Activated T-cell treated with anti-CD3 and anti-CD28 coated beads for 48 hours (primary cell): ENCODE data around the gene DNHD1.

Source experiments
- DNase-seq: peaks from one replicate; pipeline ENCODE4 v3.0.0-alpha.2; 2020; ENCODE audit warnings: low read depth

The DNHD1 gene

GRCh38 chr11:6530848-6531247 lies 33.8 kb downstream of the DNHD1 start:
- DNase-seq, result no peak

GRCh38 chr11:6531267-6531752 lies 34.2 kb downstream of the DNHD1 start:
- DNase-seq, result no peak

- no peak for DNase-seq
These were observed 41.4 kb downstream of the DNHD1 start for GRCh38 chr11:6538456-6538855.

GRCh38 chr11:6538945-6539344 lies 41.9 kb downstream of the DNHD1 start:
- DNase-seq, result no peak

- no peak for DNase-seq
These were observed 42.7 kb downstream of the DNHD1 start for GRCh38 chr11:6539748-6540268.

GRCh38 chr11:6541356-6541755 lies 44.3 kb downstream of the DNHD1 start:
- no peak for DNase-seq

GRCh38 chr11:6542727-6543126 lies 45.6 kb downstream of the DNHD1 start:
- no peak for DNase-seq

- DNase-seq, result no peak
These were observed 48.1 kb downstream of the DNHD1 start for GRCh38 chr11:6544921-6545850.

GRCh38 chr11:6545917-6546605 lies 49.0 kb downstream of the DNHD1 start:
- no peak for DNase-seq

- no peak for DNase-seq
These were observed 49.7 kb downstream of the DNHD1 start for GRCh38 chr11:6546735-6547134.

- DNase-seq, result no peak
These were observed 50.1 kb downstream of the DNHD1 start for GRCh38 chr11:6547177-6547576.

- no peak for DNase-seq
These were observed 51.0 kb downstream of the DNHD1 start for GRCh38 chr11:6548121-6548520.

- DNase-seq, result no peak
These were observed 51.6 kb downstream of the DNHD1 start for GRCh38 chr11:6548641-6549040.

GRCh38 chr11:6553634-6554033 lies 56.6 kb downstream of the DNHD1 start:
- no peak for DNase-seq

- no peak for DNase-seq
These were observed 58.0 kb downstream of the DNHD1 start for GRCh38 chr11:6554828-6555706.

- DNase-seq, result no peak
These were observed 59.3 kb downstream of the DNHD1 start for GRCh38 chr11:6556139-6556949.

GRCh38 chr11:6557063-6557462 lies 60.0 kb downstream of the DNHD1 start:
- no peak for DNase-seq

GRCh38 chr11:6557761-6558674 lies 60.9 kb downstream of the DNHD1 start:
- DNase-seq, result no peak

- DNase-seq, result no peak
These were observed 62.3 kb downstream of the DNHD1 start for GRCh38 chr11:6559369-6559768.

GRCh38 chr11:6561288-6561687 lies 64.2 kb downstream of the DNHD1 start:
- no peak for DNase-seq
